ENCODE measurements around the gene LLGL2. TPM values are rescaled to one million over a fixed set of nuclear protein-coding genes. Genes with fewer than 3 reads are reported as not detected.

The LLGL2 gene
- total RNA-seq, 1 experiment from 2014 or later = 19.8 TPM

GRCh38 chr17:75486951-75487350, 38.5 kb upstream of the LLGL2 start:
- CTCF ChIA-PET = interaction anchor here (0.7 kb wide), 1 partner anchor 550 kb away, joined by 4 read pairs; no protein-coding TSS in a partner anchor
- intact Hi-C loops (cut with micrococcal nuclease) = no loop called here

GRCh38 chr17:75487351-75488070, 38.0 kb upstream of the LLGL2 start:
- Mint-ChIP-seq H3K27ac (ENCODE audit: low read depth, unreplicated experiment) (no peak overlapping the region), H3K36me3 (ENCODE audit: insufficient read depth, unreplicated experiment) (peaks cover 9% of the 10 kb centered on the region), H3K27me3 (ENCODE audit: insufficient read depth, unreplicated experiment) (no peaks in the 10 kb centered on the region), H3K9me3 (ENCODE audit: unreplicated experiment) (no peaks in the 10 kb centered on the region), H3K4me3 (ENCODE audit: unreplicated experiment) (no peak overlapping the region), H3K4me1 (ENCODE audit: insufficient read depth, unreplicated experiment) (no peaks in the 10 kb centered on the region)
- no TSS peak for BruUV-seq (replicated peaks)
- no peak for DNase-seq (ENCODE audit: unreplicated experiment)
- no peak for TF ChIP-seq CTCF (IDR thresholded peaks at IDR 0.05; ENCODE audit: unreplicated experiment)
- intact Hi-C loops (cut with micrococcal nuclease) = no loop called here
- POLR2A ChIA-PET = interaction anchor here (0.6 to 0.7 kb wide), 2 partner anchors 47 to 539 kb away, joined by 3 read pairs; partner anchors contain the start of gene EVPL
- CTCF ChIA-PET = interaction anchor here (0.7 kb wide), 1 partner anchor 551 kb away, joined by 4 read pairs; no protein-coding TSS in a partner anchor

More at GRCh38 chr17:75486951-75487350, 38.5 kb upstream of the LLGL2 start:
- no peaks in the 10 kb centered on the region for H3K4me1 Mint-ChIP-seq (ENCODE audit: insufficient read depth, unreplicated experiment)
- no peaks in the 10 kb centered on the region for H3K9me3 Mint-ChIP-seq (ENCODE audit: unreplicated experiment)
- H3K4me3 Mint-ChIP-seq (ENCODE audit: unreplicated experiment) = no peak overlapping the region
- no peak for DNase-seq (ENCODE audit: unreplicated experiment)
- POLR2A ChIA-PET = interaction anchor here (0.6 to 0.7 kb wide), 2 partner anchors 46 to 540 kb away, joined by 3 read pairs; partner anchors contain the start of gene EVPL
- H3K27me3 Mint-ChIP-seq (ENCODE audit: insufficient read depth, unreplicated experiment) = no peaks in the 10 kb centered on the region
- no peak for TF ChIP-seq CTCF (IDR thresholded peaks at IDR 0.05; ENCODE audit: unreplicated experiment)
- no peak overlapping the region for H3K27ac Mint-ChIP-seq (ENCODE audit: low read depth, unreplicated experiment)
- H3K36me3 Mint-ChIP-seq (ENCODE audit: insufficient read depth, unreplicated experiment) = peaks cover 9% of the 10 kb centered on the region
- BruUV-seq (replicated peaks) = no TSS peak

- Mint-ChIP-seq H3K36me3 (ENCODE audit: insufficient read depth, unreplicated experiment) (peaks cover 5% of the 10 kb centered on the region), H3K27me3 (ENCODE audit: insufficient read depth, unreplicated experiment) (no peaks in the 10 kb centered on the region), H3K9me3 (ENCODE audit: unreplicated experiment) (no peaks in the 10 kb centered on the region), H3K27ac (ENCODE audit: low read depth, unreplicated experiment) (no peak overlapping the region), H3K4me3 (ENCODE audit: unreplicated experiment) (no peak overlapping the region), H3K4me1 (ENCODE audit: insufficient read depth, unreplicated experiment) (no peaks in the 10 kb centered on the region)
- no TSS peak for BruUV-seq (replicated peaks)
- no peak for TF ChIP-seq CTCF (IDR thresholded peaks at IDR 0.05; ENCODE audit: unreplicated experiment)
- POLR2A ChIA-PET = no interaction called here
- CTCF ChIA-PET = interaction anchor here (1.4 kb wide), 1 partner anchor 27 kb away, joined by 4 read pairs; the partner anchor contains the start of gene TSEN54
- no peak for DNase-seq (ENCODE audit: unreplicated experiment)
- intact Hi-C loops (cut with micrococcal nuclease) = no loop called here
Measured at GRCh38 chr17:75488693-75489510, 36.6 kb upstream of the LLGL2 start.

- intact Hi-C loops (cut with micrococcal nuclease) = no loop called here
- POLR2A ChIA-PET = interaction anchor here (0.7 to 1.0 kb wide), 2 partner anchors 10 to 291 kb away, joined by 3 read pairs; no protein-coding TSS in a partner anchor
Measured at GRCh38 chr17:75489511-75489955, 36.0 kb upstream of the LLGL2 start.

More at GRCh38 chr17:75489511-75489955, 36.0 kb upstream of the LLGL2 start:
- Mint-ChIP-seq H3K9me3 (ENCODE audit: unreplicated experiment) (no peaks in the 10 kb centered on the region), H3K27ac (ENCODE audit: low read depth, unreplicated experiment) (no peak overlapping the region), H3K4me1 (ENCODE audit: insufficient read depth, unreplicated experiment) (no peaks in the 10 kb centered on the region), H3K27me3 (ENCODE audit: insufficient read depth, unreplicated experiment) (no peaks in the 10 kb centered on the region), H3K36me3 (ENCODE audit: insufficient read depth, unreplicated experiment) (peaks cover 11% of the 10 kb centered on the region), H3K4me3 (ENCODE audit: unreplicated experiment) (no peak overlapping the region)
- TF ChIP-seq CTCF (IDR thresholded peaks at IDR 0.05; ENCODE audit: unreplicated experiment) = no peak
- no peak for DNase-seq (ENCODE audit: unreplicated experiment)
- no TSS peak for BruUV-seq (replicated peaks)
- CTCF ChIA-PET = interaction anchor here (0.7 to 1.4 kb wide), 2 partner anchors 14 to 27 kb away, joined by 3 to 4 read pairs; partner anchors contain the start of gene TSEN54
